ENCODE data around the gene GPR61.

The GPR61 gene

GRCh38 chr1:109537450-109538178, 2.1 kb upstream of the GPR61 start:
- DNase-seq, result no peak

GRCh38 chr1:109538827-109539555, 681 bp upstream of the GPR61 start:
- DNase-seq, result no peak

DNA sequence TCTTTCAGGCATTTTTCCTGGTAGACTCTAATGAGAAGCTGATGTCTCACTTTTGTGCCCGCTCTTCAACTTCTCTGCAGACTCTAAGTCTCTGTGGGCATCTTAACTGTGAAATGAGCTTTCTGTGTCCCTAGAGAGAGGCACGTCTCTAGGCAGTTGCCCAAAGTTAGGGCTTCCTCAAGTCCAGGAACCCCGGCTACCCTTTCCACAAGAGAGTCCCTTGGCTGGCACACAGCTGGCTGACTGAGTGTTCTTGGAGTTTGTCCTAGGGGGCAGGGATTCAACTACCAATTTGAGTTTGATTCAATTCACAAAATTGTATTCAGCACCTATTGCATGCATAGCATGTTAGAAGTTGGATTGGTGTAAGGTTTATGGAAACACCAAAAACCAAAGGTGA, 1.4 kb downstream of the GPR61 start:
- DNase-seq, result no peak

GRCh38 chr1:109542657-109543056, 3.0 kb downstream of the GPR61 start:
- DNase-seq, result no peak

DNA sequence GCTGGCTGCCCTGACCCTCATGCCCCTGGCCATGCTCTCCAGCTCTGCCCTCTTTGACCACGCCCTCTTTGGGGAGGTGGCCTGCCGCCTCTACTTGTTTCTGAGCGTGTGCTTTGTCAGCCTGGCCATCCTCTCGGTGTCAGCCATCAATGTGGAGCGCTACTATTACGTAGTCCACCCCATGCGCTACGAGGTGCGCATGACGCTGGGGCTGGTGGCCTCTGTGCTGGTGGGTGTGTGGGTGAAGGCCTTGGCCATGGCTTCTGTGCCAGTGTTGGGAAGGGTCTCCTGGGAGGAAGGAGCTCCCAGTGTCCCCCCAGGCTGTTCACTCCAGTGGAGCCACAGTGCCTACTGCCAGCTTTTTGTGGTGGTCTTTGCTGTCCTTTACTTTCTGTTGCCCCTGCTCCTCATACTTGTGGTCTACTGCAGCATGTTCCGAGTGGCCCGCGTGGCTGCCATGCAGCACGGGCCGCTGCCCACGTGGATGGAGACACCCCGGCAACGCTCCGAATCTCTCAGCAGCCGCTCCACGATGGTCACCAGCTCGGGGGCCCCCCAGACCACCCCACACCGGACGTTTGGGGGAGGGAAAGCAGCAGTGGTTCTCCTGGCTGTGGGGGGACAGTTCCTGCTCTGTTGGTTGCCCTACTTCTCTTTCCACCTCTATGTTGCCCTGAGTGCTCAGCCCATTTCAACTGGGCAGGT, 3.8 kb downstream of the GPR61 start:
- DNase-seq, result no peak

DNA sequence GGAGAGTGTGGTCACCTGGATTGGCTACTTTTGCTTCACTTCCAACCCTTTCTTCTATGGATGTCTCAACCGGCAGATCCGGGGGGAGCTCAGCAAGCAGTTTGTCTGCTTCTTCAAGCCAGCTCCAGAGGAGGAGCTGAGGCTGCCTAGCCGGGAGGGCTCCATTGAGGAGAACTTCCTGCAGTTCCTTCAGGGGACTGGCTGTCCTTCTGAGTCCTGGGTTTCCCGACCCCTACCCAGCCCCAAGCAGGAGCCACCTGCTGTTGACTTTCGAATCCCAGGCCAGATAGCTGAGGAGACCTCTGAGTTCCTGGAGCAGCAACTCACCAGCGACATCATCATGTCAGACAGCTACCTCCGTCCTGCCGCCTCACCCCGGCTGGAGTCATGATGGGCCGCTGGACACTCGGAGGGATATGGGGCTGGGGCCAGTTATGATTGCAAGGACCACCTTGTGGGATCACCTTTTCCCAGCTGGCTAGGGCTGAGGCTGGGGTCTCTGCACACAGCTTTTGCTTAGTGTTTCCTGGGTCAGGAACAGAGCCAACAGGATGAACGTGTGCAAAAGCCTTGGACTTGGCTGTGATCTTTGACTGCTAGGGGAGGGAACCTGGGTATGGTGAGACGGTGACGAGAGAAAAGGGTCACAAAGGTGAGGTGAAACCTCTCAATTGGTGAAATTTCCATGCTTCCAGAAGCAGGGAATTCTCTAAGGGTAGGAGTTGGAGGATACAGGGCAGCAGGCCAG, 4.5 kb downstream of the GPR61 start:
- DNase-seq, result no peak

GRCh38 chr1:109546311-109547109, 6.8 kb downstream of the GPR61 start:
- DNase-seq, result peak; percentile 83

- DNase-seq, result no peak
Measured at GRCh38 chr1:109547463-109548320, 8.0 kb downstream of the GPR61 start.

GRCh38 chr1:109548321-109549267, 8.9 kb downstream of the GPR61 start, which contains the start of gene GNAI3:
Gene GNAI3 (plus strand): TSS chr1:109548615. CDS start chr1:109548721, 106 bp downstream.
- DNase-seq, result peak; percentile 89

- no peak for DNase-seq
Measured at GRCh38 chr1:109556563-109556962, 16.9 kb downstream of the GPR61 start.

DNA sequence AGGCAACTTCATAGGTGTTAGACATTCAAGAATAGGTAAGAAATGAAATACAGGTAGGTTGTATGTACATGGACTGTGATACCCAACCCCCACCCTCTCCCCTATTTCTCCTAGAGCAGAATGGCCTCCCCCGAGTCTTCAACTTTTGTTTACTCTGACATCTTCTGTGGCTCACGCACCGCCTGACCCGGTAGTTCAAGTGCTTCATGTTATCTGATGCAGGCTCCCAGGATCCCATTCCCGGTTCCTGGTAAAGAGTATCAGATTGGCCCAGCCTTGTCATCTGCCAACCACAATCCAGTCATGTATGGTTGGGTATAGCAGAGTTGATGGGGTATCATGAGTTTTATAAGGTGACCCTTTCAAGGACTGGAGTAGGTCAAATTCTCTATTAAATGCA, 17.8 kb downstream of the GPR61 start:
- no peak for DNase-seq

DNA sequence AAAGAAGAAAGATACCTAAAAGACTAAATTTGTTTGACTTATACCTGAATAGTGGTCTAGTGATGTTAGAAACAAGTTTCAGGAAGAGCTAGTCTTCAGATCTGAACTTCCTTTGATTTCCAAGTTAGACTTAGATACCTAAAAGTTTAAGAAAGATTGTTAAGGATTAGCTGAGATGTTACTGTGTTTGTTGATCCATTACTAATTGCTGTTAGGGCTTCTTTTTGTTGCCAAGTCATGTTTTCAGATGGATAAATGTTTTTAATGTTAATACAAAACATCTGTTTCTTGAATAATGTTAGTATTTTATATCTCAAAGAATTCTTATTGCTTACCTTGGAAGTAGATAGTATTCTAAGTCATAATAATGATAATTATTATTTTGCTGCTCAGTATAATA, 20.3 kb downstream of the GPR61 start:
- DNase-seq, result no peak

- no peak for DNase-seq
Measured at GRCh38 chr1:109564194-109564878, 24.7 kb downstream of the GPR61 start.

DNA sequence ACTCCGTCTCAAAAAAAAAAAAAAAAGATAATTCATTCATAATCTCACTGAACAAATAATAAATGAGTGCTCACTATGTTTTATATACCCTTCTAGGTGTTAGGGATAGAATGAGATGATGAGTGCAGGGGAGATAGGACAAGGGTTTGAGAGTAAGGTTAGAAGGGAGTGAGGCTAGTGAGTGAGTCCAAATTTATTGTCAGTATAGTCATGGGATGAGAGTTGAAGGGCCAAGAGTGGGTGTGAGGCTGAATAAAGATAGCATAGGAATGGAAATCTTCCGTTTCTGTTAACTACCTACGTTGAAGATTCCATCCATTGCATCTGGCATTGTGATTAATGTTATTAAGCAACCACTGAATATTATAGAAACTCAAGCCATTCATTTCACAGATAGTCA, 25.6 kb downstream of the GPR61 start:
- no peak for DNase-seq

DNA sequence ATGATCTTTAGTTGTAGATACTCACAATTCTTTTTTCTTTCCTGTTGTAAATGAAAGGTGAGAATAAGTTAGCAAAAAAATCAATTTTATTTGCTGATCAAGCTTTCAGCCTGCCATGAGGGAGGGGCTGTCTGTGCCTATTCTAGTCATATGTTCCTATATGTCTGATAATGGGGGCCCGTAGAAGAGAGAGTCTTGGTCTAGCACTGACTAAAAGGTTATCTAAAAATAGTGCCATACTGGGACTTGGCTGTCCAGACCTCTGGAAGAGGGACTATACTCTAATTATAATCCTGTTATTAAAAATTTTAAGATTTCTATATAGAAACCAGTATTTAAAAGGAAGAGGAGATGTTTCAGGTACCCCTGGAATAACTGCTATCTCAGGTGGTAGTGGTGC, 27.3 kb downstream of the GPR61 start:
- DNase-seq, result no peak

GRCh38 chr1:109567877-109568672, 28.4 kb downstream of the GPR61 start:
- no peak for DNase-seq

GRCh38 chr1:109569323-109569722, 29.7 kb downstream of the GPR61 start:
- DNase-seq, result no peak

DNA sequence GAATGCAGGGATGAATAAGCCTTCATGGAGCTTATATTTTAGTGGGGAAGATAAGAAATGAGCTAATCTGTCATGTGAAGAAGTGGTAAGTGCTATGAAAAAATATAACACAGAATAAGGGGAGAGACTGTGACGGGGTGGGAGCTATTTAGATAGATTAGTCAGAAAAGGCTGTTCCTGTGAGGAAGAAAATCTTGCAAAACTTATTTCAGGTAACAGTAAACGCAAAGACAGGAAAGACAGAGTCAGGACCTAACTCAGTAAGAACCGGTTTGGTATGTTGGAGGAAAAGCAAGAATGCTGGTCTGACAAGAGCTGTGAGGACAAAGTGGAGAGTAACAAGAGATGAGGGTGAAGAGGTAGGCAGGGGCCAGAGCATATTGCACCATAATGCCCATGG, 30.7 kb downstream of the GPR61 start:
- no peak for DNase-seq

DNA sequence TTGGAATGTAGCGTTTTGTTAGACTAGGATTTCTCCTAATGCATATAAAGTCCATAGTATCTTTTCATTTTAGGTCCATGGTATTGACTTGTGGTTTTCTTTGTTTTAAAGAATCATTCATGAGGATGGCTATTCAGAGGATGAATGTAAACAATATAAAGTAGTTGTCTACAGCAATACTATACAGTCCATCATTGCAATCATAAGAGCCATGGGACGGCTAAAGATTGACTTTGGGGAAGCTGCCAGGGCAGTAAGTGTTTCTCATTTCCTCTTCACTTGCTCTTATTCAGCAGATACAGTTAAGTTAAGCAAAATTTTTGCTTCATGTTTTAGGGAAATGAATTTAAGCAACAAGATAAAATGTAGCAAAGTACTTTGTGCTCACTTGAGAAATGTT, 34.1 kb downstream of the GPR61 start:
- no peak for DNase-seq

Measured in activated CD4-positive, CD25-positive, alpha-beta regulatory T cell treated with anti-CD3 and anti-CD28 coated beads, Interleukin-2, amount 50 U/mL, for 72 hours (primary cell).